Heart left ventricle (tissue), 13 donors: ENCODE data around the gene MCU.

ENCODE experiments used
- CTCF ChIP-seq, 12 donors: fragments of 200-600 bp; sonication (generic) in 4 of 12; IDR thresholded peaks; one replicate each; pipeline versions ENCODE4 v1.5.0 to v1.8.0; 2018 to 2022; ENCODE audit warnings: antibody characterized with exemption in 12 of 12, mild to moderate bottlenecking in 5 of 12
- POLR2A ChIP-seq, 2 donors: fragments of 450-650 bp; IDR thresholded peaks; one replicate each; pipeline ENCODE4 v1.6.1; 2017; ENCODE audit warnings: antibody characterized with exemption in 2 of 2, mild to moderate bottlenecking in 2 of 2, moderate library complexity in 2 of 2
- donor health status: ischemic (EF 13 %, LVEDD 7.1; RV severe dilation, severe dysfunction).
- donor health status: DM: no; HTN: yes; CAD: no.
- donor health status: DM: no; HTN: no; CAD: no.
- donor health status: ischemic (EF 25% LVEDD 6.9; RV normal size, moderate dysfunction).
- donor health status: ischemic (EF 25% LVEDD 5.7; RV mildly dilated, moderate dysfunction).
- donor health status: ischemic (EF 35%, LVEDD 5.7; RV mildly dilated, moderate dysfunction).
- donor health status: nonischemic (EF 11% LVEDD 7.7; RV severe dilation, severe dysfunction).
- donor health status: DM: yes; HTN: yes; CAD: no.
- donor health status: PGD.
- donor health status: ischemic (EF 29% LVEDD 5.4; RV normal size, mild dysfunction).
- donor health status: nonischemic (EF 23%, LVEDD 6.1; RV moderate dilation, normal function).

- TF ChIP-seq CTCF (IDR thresholded peaks at IDR 0.05) (no peak), POLR2A (IDR thresholded peaks at IDR 0.05) (no peak)
Observed at GRCh38 chr10:72649291-72649690, 42.7 kb upstream of the MCU start.
